OCI-M2 (cell line): ENCODE data around the gene EFNB3.
A peak's percentile ranks its signal among the peaks of the same experiment; 100 is the strongest.

Experiments used
- DNase-seq: peaks from one replicate; lab custom pipeline; 2025; ENCODE audit not compliant: unreplicated experiment; lab: John Stamatoyannopoulos, UW

Gene EFNB3

GRCh38 chr17:7716901-7717755, 12.1 kb downstream of the EFNB3 start, which contains the start of gene DNAH2:
Gene DNAH2 (plus strand): TSS chr17:7717744. CDS start chr17:7719735, 1,991 bp downstream.
- peak; percentile 51 for DNase-seq

- DNase-seq: no peak
Measured at GRCh38 chr17:7717756-7718350, 12.9 kb downstream of the EFNB3 start.

- DNase-seq: no peak
Measured at GRCh38 chr17:7719661-7720060, 14.7 kb downstream of the EFNB3 start.

DNA sequence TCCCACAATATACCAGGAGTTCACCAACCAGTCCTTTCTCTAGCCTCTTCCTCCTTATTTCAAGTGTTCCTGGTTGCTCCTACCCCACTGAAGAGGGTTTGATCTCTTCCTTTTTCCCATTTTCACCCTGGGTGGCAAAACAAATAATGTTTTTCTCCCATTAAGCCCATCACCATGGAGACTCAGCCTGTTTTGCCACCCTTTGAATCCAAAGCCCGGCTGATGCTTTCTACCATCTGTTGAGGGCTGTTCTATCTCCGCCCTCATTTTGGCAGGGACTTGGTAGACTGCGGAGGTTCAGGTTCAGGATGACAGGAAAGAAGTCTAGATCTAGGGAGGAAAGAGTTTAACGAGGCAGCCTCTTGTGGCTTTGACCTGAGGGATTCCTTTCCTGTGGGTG, 15.1 kb downstream of the EFNB3 start:
- DNase-seq: no peak

DNA sequence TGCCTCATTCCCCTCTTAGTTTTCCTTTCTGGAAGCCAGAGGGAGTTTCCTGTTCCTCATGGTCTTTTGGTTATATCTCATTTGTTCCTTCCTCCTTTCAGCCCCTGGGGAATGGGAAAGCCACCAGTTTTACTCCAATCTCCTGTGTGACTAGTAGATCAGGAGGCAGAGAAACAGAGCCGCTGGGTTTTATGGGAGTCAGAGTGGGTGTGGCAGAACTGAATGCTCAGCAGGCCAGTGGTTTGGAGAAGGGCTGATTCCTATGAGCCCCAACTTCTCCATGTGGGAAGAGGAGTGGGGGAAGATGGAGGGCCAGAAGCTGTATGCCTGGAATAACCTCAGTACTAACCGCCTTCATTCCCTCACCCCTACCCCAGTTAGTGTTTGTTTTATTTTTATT, 16.6 kb downstream of the EFNB3 start:
- no peak for DNase-seq

- DNase-seq: no peak
Measured at GRCh38 chr17:7727886-7728285, 22.9 kb downstream of the EFNB3 start.

- DNase-seq: no peak
Measured at GRCh38 chr17:7729816-7730215, 24.8 kb downstream of the EFNB3 start.

DNA sequence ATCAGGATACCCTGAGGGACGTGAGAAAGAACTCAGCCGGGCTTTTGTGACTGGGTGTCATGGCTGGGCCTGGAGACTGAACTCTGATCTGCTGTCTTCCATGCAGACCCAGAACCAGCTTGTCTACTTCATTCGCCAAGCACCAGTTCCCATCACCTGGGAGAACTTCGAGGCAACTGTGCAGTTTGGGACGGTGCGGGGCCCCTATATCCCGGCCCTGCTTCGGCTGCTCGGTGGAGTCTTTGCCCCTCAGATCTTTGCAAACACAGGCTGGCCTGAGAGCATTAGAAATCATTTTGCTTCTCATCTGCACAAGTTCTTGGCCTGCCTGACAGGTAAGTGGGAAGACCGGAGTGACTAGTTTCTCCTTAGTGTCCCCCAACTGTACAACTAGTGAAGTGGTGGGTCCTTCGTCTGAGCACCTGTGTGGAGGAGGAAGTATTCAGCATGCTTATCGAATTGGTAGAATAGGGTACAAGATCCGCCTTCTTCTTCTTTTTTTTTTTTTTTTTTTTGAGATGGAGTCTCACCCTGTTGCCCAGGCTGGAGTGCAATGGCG, 28.1 kb downstream of the EFNB3 start:
- DNase-seq: no peak

DNA sequence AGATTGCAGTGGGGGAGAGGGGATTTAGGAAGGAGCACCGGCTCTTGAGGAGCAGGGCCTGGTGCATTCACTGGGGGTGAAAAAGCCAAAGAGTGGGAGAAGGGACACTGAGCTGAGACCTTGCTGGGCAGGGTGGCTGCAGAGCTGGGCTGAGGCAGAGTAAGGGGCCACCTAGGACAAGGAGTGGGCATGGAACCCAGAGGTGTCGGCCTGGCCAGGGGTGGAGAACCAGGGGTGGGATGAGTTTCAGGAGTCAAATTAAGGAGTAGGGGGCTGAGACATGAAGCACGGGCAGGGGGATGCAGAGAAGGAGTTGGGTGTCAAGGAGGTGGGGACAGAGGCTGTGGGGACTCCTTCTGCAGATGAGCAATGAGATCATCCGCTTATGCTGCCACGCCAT, 32.6 kb downstream of the EFNB3 start:
- DNase-seq: no peak

DNA sequence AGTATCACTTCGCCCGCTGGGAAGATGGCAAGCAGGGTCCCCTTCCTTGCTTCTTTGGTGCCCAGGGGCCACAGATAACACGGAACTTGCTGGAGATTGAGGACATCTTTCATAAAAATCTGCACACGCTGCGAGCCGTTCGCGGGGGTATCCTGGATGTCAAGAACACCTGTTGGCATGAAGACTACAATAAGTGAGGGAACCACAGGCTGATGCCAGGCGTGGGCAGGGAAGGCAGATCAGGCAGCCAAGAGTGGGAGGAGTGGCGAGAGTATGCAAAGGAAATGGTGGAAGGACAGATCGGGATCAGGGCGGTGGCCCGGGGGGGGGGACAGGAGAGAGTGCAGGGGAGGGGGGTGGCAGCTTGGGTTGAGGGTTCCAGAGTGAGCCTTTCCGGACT, 34.7 kb downstream of the EFNB3 start:
- no peak for DNase-seq

- no peak for DNase-seq
Measured at GRCh38 chr17:7740481-7741001, 35.5 kb downstream of the EFNB3 start.

DNA sequence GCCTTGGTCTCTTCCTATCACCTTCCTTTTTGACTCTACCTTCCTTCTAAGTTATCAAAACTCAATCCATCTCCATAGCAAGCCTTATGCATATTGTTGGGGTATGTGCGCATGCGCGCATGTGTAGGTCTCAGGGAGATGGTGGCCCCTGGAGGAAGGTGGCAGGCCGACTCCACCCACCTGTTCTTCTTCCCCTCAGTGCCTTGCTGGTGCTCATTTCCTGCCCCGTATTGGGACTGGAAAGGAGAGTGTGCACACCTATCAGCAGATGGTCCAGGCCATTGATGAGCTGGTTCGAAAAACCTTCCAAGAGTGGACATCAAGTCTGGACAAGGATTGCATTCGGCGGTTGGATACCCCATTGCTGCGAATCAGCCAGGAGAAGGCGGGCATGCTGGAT, 37.7 kb downstream of the EFNB3 start:
- DNase-seq: no peak

- no peak for DNase-seq
Measured at GRCh38 chr17:7744416-7744815, 39.4 kb downstream of the EFNB3 start.

- no peak for DNase-seq
Measured at GRCh38 chr17:7745748-7746470, 40.9 kb downstream of the EFNB3 start.

GRCh38 chr17:7747635-7748071, 42.7 kb downstream of the EFNB3 start:
- no peak for DNase-seq

- DNase-seq: no peak
Measured at GRCh38 chr17:7748076-7748775, 43.2 kb downstream of the EFNB3 start.

GRCh38 chr17:7750321-7750821, 45.4 kb downstream of the EFNB3 start:
- no peak for DNase-seq

DNA sequence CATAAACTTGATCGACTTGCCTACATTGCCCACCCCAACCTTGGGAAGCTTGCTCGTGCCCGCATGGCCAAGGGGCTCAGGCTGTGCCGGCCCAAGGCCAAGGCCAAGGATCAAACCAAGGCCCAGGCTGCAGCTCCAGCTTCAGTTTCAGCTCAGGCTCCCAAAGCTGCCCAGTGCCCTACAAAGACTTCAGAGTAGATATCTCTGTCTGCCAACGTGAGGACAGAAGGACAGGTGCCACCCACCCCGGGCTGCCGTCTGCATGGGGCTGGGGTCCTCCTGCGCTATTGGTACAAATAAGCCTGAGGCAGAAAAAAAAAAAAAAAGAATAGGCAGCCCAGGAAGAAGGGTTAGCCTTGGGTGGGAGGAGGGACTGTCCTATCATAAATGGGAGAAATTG, 49.7 kb downstream of the EFNB3 start:
- no peak for DNase-seq

GRCh38 chr17:7755095-7755890, 50.3 kb downstream of the EFNB3 start:
- DNase-seq: no peak

DNA sequence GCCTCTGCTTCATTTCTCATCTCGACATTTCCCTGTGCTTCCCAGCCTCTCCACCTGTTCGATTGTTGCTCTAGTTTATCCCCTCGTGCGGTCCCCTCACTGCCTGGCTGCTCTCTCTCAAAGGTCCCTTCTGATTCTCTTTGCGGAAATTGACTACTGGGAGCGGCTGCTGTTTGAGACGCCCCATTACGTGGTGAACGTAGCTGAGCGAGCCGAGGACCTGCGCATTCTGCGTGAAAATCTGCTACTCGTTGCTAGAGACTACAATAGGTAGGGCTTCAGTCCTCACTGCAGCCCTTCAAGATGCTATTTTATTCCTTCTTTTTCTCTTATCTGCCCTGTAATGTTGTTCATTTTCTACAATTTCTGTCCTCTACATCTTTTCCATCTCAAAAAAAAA, 52.0 kb downstream of the EFNB3 start:
- no peak for DNase-seq
